Breast epithelium (tissue), 4 donors: ENCODE data around the gene FANCC. TPM values are rescaled to one million over a fixed set of nuclear protein-coding genes. Genes with fewer than 3 reads are reported as not detected.

Experiments
- DNase-seq, 2 donors: peaks; one replicate each; pipeline ENCODE4 v3.0.0-alpha.2; 2019; ENCODE audit warnings: low spot score in 2 of 2
- H3K27ac ChIP-seq, 2 donors: fragments of 200-600 bp; sonication (generic) in 1 of 2; one replicate each; pipeline ENCODE4 v1.5.1; 2016 to 2019; ENCODE audit warnings: mild to moderate bottlenecking in 1 of 2
- H3K27me3 ChIP-seq, 2 donors: fragments of 200-600 bp; sonication (generic) in 1 of 2; one replicate each; pipeline versions ENCODE4 v1.5.1 to v1.6.0; 2017 to 2019; ENCODE audit warnings: control low read depth in 1 of 2, mild to moderate bottlenecking in 1 of 2
- H3K36me3 ChIP-seq: fragments of 200-600 bp; one replicate; pipeline ENCODE4 v1.5.1; 2019
- H3K4me1 ChIP-seq, 2 donors: fragments of 200-600 bp; sonication (generic); one replicate each; pipeline ENCODE4 v1.5.1; 2016 to 2019; ENCODE audit warnings: control low read depth in 1 of 2
- H3K4me3 ChIP-seq, 3 donors: fragments of 200-600 bp; sonication (generic); 1 replicate in 2 of 3; 2 replicates in 1 of 3; pipeline ENCODE4 v1.5.1; 2016 to 2019; ENCODE audit warnings: mild to moderate bottlenecking in 3 of 3, moderate library complexity in 2 of 3
- H3K9me3 ChIP-seq, 2 donors: fragments of 200-600 bp; sonication (generic) in 1 of 2; one replicate each; pipeline ENCODE4 v1.5.1; 2016 to 2019; ENCODE audit warnings: control low read depth in 1 of 2
- POLR2A ChIP-seq: fragments of 450-650 bp; IDR thresholded peaks from one replicate; pipeline ENCODE4 v1.6.1; 2016; ENCODE audit warnings: antibody characterized with exemption, mild to moderate bottlenecking, moderate library complexity
- POLR2AphosphoS5 ChIP-seq, 3 donors: sonication (generic); formaldehyde crosslinking; IDR thresholded peaks; one replicate each; pipeline ENCODE4 v1.6.1; 2017; ENCODE audit warnings: antibody characterized with exemption in 3 of 3
- intact Hi-C: fragments of 100-400 bp; cut with DNase I; formaldehyde crosslinking; loops from one replicate; pipeline ENCODE4 v1.15.1; 2023; ENCODE audit warnings: low total_unique reads
- total RNA-seq, 3 donors: library from RNA; depleted of rRNA; stranded (reverse); fragments of >200 nt; gene quantifications; one replicate each; pipeline ENCODE4 v1.1.0, GENCODE V29; 2016
- TF ChIP-seq, protein P1 (sequence below), 3 donors: fragments of 450-650 bp; IDR thresholded peaks; one replicate each; pipeline ENCODE4 v1.5.1; 2016 to 2017; ENCODE audit warnings: antibody characterized with exemption in 3 of 3, mild to moderate bottlenecking in 3 of 3, moderate library complexity in 3 of 3

Gene FANCC
- total RNA-seq, 3 donors from 2014 or later: 4.2 to 11.4 (median 9.2) TPM

DNA sequence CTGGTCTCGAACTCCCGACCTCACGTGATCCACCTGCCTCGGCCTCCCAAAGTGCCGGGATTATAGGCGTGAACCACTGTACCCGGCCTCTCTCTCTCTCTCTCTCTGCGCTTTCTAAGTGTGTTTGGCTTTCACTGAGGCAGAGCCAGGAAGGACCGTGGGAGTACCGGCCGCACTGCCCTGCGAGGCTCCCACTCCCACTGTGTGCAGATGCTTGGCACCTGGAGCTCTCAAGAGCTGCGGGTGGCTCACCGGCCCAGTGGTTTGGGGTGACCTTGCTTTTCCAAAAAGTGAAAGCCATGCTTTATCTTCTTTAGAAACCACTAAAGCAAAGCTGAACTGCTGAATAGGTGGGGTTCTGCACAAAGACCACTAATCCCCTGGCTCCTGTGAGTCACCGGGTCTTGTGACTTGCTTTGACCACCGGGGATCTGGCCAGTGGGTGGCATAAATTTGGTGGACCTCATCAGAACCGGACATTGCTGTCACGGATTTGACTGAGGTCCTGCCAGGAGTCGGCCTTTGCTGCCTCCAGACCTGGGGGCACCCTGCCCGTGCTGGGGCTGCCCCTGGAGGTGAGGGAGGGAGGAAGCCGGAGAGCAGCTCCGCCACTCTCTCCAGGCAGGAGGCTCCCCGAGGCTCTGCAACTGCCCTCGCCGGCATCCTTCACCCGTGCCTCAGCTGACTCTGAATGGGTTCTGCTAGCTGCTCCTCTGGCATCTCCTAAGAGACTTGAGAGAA lies 228.9 kb downstream of the FANCC start:
- Histone ChIP-seq H3K4me3 (no peak overlapping the region), H3K27ac (no peak overlapping the region), H3K4me1 (peaks cover 7 to 9% of the 10 kb centered on the region in 2 donors), H3K9me3 (no peaks in the 10 kb centered on the region), H3K27me3 (no peaks in the 10 kb centered on the region), H3K36me3 (no peaks in the 10 kb centered on the region)
- peak in 1 of 2 donors; percentile 40 for DNase-seq
- intact Hi-C loops: no loop called here
- TF ChIP-seq POLR2A: no peak
- TF ChIP-seq POLR2AphosphoS5 (IDR thresholded peaks at IDR 0.05): no peak
- TF ChIP-seq, protein P1, sequence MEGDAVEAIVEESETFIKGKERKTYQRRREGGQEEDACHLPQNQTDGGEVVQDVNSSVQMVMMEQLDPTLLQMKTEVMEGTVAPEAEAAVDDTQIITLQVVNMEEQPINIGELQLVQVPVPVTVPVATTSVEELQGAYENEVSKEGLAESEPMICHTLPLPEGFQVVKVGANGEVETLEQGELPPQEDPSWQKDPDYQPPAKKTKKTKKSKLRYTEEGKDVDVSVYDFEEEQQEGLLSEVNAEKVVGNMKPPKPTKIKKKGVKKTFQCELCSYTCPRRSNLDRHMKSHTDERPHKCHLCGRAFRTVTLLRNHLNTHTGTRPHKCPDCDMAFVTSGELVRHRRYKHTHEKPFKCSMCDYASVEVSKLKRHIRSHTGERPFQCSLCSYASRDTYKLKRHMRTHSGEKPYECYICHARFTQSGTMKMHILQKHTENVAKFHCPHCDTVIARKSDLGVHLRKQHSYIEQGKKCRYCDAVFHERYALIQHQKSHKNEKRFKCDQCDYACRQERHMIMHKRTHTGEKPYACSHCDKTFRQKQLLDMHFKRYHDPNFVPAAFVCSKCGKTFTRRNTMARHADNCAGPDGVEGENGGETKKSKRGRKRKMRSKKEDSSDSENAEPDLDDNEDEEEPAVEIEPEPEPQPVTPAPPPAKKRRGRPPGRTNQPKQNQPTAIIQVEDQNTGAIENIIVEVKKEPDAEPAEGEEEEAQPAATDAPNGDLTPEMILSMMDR (IDR thresholded peaks at IDR 0.05): no peak

DNA sequence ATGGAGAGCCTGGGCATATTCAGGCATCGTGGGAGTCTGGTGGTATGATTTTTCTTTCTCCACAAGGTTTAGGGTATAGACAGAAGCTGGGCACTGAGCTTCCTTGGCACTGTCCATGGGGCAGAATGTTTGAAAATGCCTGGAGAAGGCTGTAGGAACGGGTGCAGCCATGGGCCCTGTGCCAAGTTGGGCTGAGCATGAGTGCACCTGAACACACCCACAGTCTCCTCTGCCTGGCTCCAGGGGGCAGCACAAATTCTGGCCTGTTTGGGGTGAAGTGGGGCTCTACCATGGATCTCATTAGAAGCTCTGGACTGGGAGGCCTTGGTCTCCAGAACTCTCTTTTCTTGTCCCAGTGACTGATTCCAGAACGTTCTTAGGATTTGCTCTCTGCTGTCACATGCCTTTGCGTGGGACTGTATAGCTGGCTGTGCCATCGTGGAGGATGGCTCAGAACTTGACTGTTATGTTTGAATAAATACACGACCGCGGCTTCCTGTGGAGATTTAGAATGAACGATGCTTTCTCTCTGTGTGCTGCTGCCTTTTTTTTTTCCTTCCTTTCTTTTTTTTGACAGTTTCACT lies 229.8 kb downstream of the FANCC start:
- H3K4me3 ChIP-seq: no peak overlapping the region
- no peak overlapping the region for H3K27ac ChIP-seq
- intact Hi-C loops: no loop called here
- H3K27me3 ChIP-seq: no peaks in the 10 kb centered on the region
- TF ChIP-seq, protein P1 (IDR thresholded peaks at IDR 0.05): no peak
- no peak for TF ChIP-seq POLR2AphosphoS5 (IDR thresholded peaks at IDR 0.05)
- TF ChIP-seq POLR2A: no peak
- H3K4me1 ChIP-seq: peaks cover 7 to 9% of the 10 kb centered on the region in 2 donors
- H3K36me3 ChIP-seq: no peaks in the 10 kb centered on the region
- H3K9me3 ChIP-seq: no peaks in the 10 kb centered on the region
- peak in 1 of 2 donors; percentile 42 for DNase-seq

- intact Hi-C loops: no loop called here
- H3K4me3 ChIP-seq: no peak overlapping the region
- H3K36me3 ChIP-seq: no peaks in the 10 kb centered on the region
- H3K27me3 ChIP-seq: no peaks in the 10 kb centered on the region
- no peak overlapping the region for H3K27ac ChIP-seq
- no peaks in the 10 kb centered on the region for H3K9me3 ChIP-seq
- no peak for TF ChIP-seq POLR2AphosphoS5 (IDR thresholded peaks at IDR 0.05)
- TF ChIP-seq, protein P1 (IDR thresholded peaks at IDR 0.05): no peak
- no peak for TF ChIP-seq POLR2A
- DNase-seq: no peak
- peaks cover 0 to 3% of the 10 kb centered on the region in 2 donors for H3K4me1 ChIP-seq
Measured at GRCh38 chr9:95086564-95086955, 230.9 kb downstream of the FANCC start.

DNA sequence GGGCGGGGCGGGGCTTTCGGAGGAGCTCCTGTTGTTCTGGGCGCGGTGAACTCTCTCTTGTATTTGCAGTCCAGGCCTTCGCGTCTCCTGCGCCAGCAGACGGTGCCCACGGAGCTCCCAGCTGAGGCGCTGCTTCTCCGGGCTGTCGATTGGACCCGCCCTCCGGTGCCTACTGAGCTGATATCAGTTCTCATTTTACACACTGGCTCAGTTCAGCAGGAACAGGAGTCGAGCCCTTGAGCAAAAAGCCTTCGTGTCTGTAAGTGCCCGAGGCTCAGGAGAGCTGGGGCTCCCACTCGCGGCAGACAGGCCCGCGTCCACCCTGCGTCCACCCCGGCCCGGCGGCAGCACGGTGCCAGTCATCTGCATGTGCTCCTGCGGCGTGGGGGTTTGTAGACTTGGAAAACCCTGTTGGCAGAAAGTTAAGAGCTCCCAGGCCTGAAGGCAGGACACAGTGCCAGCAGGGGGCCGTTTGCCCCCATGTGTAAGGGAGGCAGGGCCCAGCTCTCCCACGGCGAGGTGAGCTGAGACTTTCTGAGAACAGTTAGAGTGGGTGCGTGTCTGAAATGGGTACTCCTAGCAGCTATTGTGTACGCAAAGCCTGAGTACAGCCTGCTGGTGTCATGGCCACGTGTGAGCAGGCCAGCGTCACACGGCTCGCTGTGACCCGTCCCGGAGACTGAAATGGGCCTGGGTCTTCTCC lies 231.5 kb downstream of the FANCC start:
- no peak overlapping the region for H3K4me3 ChIP-seq
- H3K27ac ChIP-seq: no peak overlapping the region
- no peaks in the 10 kb centered on the region for H3K36me3 ChIP-seq
- intact Hi-C loops: no loop called here
- H3K27me3 ChIP-seq: no peaks in the 10 kb centered on the region
- DNase-seq: peak in 1 of 2 donors; percentile 50
- TF ChIP-seq, protein P1 (IDR thresholded peaks at IDR 0.05): no peak
- TF ChIP-seq POLR2A: no peak
- no peak for TF ChIP-seq POLR2AphosphoS5 (IDR thresholded peaks at IDR 0.05)
- peaks cover 0 to 3% of the 10 kb centered on the region in 2 donors for H3K4me1 ChIP-seq
- H3K9me3 ChIP-seq: no peaks in the 10 kb centered on the region
